Upper lobe of left lung (tissue), 6 donors: Measurements from ENCODE around the gene POU2F3. TPM values are rescaled to one million over a fixed set of nuclear protein-coding genes. Genes with fewer than 3 reads are reported as not detected.
A peak's percentile ranks its signal among the peaks of the same experiment; 100 is the strongest.

Experiments
- ATAC-seq, 2 donors: fragments of 200-7000 bp; cut with Tn5 transposase; one replicate each; pipeline ENCODE4 v1.9.1; 2022; ENCODE audit warnings: mild to moderate bottlenecking in 2 of 2, moderate library complexity in 2 of 2; ENCODE audit not compliant: low FRiP score in 2 of 2
- DNase-seq, 2 donors: peaks; one replicate each; pipeline ENCODE4 v3.0.0-alpha.2; 2019 to 2020
- H3K27ac ChIP-seq, 4 donors: fragments of 200-600 bp; sonication (generic); one replicate each; pipeline ENCODE4 v1.5.1; 2016 to 2019
- H3K27me3 ChIP-seq, 4 donors: fragments of 200-600 bp; sonication (generic); one replicate each; pipeline ENCODE4 v1.5.1; 2017 to 2019
- H3K36me3 ChIP-seq, 4 donors: fragments of 200-600 bp; sonication (generic); one replicate each; pipeline ENCODE4 v1.5.1; 2016 to 2019
- H3K4me1 ChIP-seq, 4 donors: fragments of 200-600 bp; sonication (generic); one replicate each; pipeline ENCODE4 v1.5.1; 2018 to 2019
- H3K4me3 ChIP-seq, 4 donors: fragments of 200-600 bp; sonication (generic); one replicate each; pipeline ENCODE4 v1.5.1; 2017 to 2019; ENCODE audit warnings: mild to moderate bottlenecking in 2 of 4, moderate library complexity in 1 of 4
- H3K9me3 ChIP-seq, 4 donors: fragments of 200-600 bp; sonication (generic); one replicate each; pipeline ENCODE4 v1.5.1; 2018 to 2019
- EP300 ChIP-seq, 4 donors: sonication (generic); formaldehyde crosslinking; IDR thresholded peaks; one replicate each; pipeline ENCODE4 v1.5.1; 2017; ENCODE audit warnings: antibody characterized with exemption in 4 of 4, control low read depth in 2 of 4
- POLR2A ChIP-seq, 4 donors: fragments of 450-650 bp; IDR thresholded peaks; one replicate each; pipeline ENCODE4 v1.5.1; 2016 to 2017; ENCODE audit warnings: antibody characterized with exemption in 4 of 4, mild to moderate bottlenecking in 2 of 4
- POLR2AphosphoS5 ChIP-seq, 2 donors: sonication (generic); formaldehyde crosslinking; IDR thresholded peaks; one replicate each; pipeline ENCODE4 v1.5.1; 2017; ENCODE audit warnings: antibody characterized with exemption in 2 of 2
- WGBS, 2 donors: methylation state at CpG; one replicate each; pipeline ENCODE4 v1.1.5; 2017 to 2018; 5-methylcytosine and 5-hydroxymethylcytosine counted together
- total RNA-seq, 6 donors: library from RNA; depleted of rRNA in 4 of 6; stranded (reverse); fragments of >200 nt in 4 of 6; gene quantifications; one replicate each; pipeline versions ENCODE4 v1.1.0 to v1.2.1, GENCODE V29; 2016 to 2021
- TF ChIP-seq, protein P1 (sequence below), 6 experiments: fragments of 450-650 bp in 4 of 6; fragments of 200-600 bp in 2 of 6; sonication (generic) in 2 of 6; IDR thresholded peaks; one replicate each; pipeline ENCODE4 v1.5.1; 2016 to 2019; ENCODE audit warnings: antibody characterized with exemption in 6 of 6
- donor health status: DM: no; HTN: no; CAD: no; lungs with moderate emphysema.
- donor health status: DM: no; HTN: yes; CAD: no; lungs with severe emphysema.

The POU2F3 gene
- total RNA-seq, 6 donors from 2014 or later: 1.7 to 21.0 (median 3.5) TPM

DNA sequence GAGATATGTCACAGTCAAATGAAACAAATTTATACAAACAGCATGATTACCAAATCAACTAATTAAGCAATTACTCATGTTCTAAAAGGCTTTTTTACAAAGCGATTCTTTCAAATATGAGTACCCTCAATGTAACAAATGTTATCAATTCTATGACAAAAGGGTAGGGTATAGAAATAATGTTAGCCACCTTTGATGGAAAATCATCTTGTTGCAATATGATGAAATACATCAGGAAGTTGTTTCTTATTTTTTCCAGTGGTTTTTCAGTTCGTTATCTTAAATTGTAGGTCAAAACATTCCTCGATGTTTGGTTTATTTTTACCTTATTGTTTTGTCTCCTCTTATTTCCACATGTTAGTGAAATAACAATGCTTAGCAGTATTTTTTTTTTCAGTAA is 102.7 kb downstream of the POU2F3 start:
- ATAC-seq (no peak), DNase-seq (no peak)
- Histone ChIP-seq H3K27ac (no peak overlapping the region), H3K4me1 (peaks cover 58 to 66% (median 63%) of the 10 kb centered on the region in 4 donors), H3K27me3 (no peaks in the 10 kb centered on the region), H3K9me3 (no peaks in the 10 kb centered on the region), H3K36me3 (no peaks in the 10 kb centered on the region), H3K4me3 (no peak overlapping the region)
- 66 to 68% methylated on average over 3 of the region's 3 CpGs for WGBS, 2 donors
- TF ChIP-seq EP300 (IDR thresholded peaks at IDR 0.05) (no peak), POLR2AphosphoS5 (IDR thresholded peaks at IDR 0.05) (no peak), POLR2A (IDR thresholded peaks at IDR 0.05) (no peak)
- TF ChIP-seq, protein P1, sequence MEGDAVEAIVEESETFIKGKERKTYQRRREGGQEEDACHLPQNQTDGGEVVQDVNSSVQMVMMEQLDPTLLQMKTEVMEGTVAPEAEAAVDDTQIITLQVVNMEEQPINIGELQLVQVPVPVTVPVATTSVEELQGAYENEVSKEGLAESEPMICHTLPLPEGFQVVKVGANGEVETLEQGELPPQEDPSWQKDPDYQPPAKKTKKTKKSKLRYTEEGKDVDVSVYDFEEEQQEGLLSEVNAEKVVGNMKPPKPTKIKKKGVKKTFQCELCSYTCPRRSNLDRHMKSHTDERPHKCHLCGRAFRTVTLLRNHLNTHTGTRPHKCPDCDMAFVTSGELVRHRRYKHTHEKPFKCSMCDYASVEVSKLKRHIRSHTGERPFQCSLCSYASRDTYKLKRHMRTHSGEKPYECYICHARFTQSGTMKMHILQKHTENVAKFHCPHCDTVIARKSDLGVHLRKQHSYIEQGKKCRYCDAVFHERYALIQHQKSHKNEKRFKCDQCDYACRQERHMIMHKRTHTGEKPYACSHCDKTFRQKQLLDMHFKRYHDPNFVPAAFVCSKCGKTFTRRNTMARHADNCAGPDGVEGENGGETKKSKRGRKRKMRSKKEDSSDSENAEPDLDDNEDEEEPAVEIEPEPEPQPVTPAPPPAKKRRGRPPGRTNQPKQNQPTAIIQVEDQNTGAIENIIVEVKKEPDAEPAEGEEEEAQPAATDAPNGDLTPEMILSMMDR (IDR thresholded peaks at IDR 0.05): no peak

GRCh38 chr11:120343429-120343828 is 103.5 kb downstream of the POU2F3 start:
- Histone ChIP-seq H3K9me3 (no peaks in the 10 kb centered on the region), H3K27me3 (no peaks in the 10 kb centered on the region), H3K36me3 (no peaks in the 10 kb centered on the region), H3K4me1 (peaks cover 61 to 68% (median 65%) of the 10 kb centered on the region in 4 donors), H3K4me3 (no peak overlapping the region), H3K27ac (no peak overlapping the region)
- peak in 1 of 2 donors; percentile 63 for ATAC-seq
- DNase-seq: no peak
- WGBS, 2 donors: 73 to 78% methylated on average over 2 of the region's 2 CpGs
- TF ChIP-seq POLR2A (IDR thresholded peaks at IDR 0.05): no peak
- TF ChIP-seq, protein P1 (IDR thresholded peaks at IDR 0.05): no peak
- TF ChIP-seq EP300 (IDR thresholded peaks at IDR 0.05): no peak
- no peak for TF ChIP-seq POLR2AphosphoS5 (IDR thresholded peaks at IDR 0.05)

DNA sequence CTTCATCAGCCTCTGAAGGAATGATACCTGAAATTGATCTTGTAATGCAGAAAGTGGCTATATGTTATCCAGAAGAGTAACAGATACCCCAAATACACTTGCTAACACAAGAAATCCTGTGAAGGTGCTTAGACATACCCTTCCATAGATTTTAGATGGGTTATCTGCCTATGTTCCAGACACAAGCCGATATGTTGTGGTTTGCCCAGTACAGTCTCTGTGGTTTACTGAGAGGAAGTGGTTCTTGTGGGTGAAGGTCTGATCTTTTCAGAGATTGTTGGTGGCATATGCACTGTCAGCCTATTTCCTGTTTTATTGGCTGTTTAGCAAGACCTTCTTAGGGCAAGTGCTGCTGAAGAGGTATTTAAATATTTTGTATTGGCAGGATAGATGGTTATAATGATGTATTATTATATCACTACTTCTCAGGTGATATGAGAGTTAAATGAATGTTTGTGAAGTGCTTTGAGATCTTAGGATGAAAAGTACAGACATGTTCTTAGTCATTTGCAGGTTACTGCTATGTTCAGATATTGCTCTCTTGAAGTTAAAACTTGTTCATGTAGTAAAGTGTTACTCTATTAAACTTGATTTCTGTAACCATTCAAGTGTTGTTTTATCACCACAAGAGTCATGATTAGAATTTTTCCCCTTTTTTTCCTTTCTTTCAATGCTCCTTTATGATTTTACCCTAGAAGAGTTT is 104.5 kb downstream of the POU2F3 start:
- 7 to 27% methylated on average over 1 of the region's 1 CpG for WGBS, 2 donors
- Histone ChIP-seq H3K27me3 (no peaks in the 10 kb centered on the region), H3K9me3 (no peaks in the 10 kb centered on the region), H3K4me3 (no peak overlapping the region), H3K4me1 (peaks cover 64 to 79% (median 69%) of the 10 kb centered on the region in 4 donors), H3K36me3 (no peaks in the 10 kb centered on the region), H3K27ac (peak overlapping the region in 2 of 4 donors; percentile 30 to 45)
- no peak for TF ChIP-seq POLR2A (IDR thresholded peaks at IDR 0.05)
- TF ChIP-seq EP300 (IDR thresholded peaks at IDR 0.05): no peak
- TF ChIP-seq, protein P1 (IDR thresholded peaks at IDR 0.05): no peak
- DNase-seq (no peak), ATAC-seq (peak in 1 of 2 donors; percentile 77)

- no peaks in the 10 kb centered on the region for H3K36me3 ChIP-seq
- TF ChIP-seq EP300 (IDR thresholded peaks at IDR 0.05): no peak
- TF ChIP-seq, protein P1 (IDR thresholded peaks at IDR 0.05): no peak
- no peak for TF ChIP-seq POLR2A (IDR thresholded peaks at IDR 0.05)
- no peak for TF ChIP-seq POLR2AphosphoS5 (IDR thresholded peaks at IDR 0.05)
- WGBS, 2 donors: 37 to 45% methylated on average over 1 of the region's 1 CpG
- H3K4me1 ChIP-seq: peaks cover 55 to 78% (median 66%) of the 10 kb centered on the region in 4 donors
- H3K27ac ChIP-seq: peak overlapping the region in 2 of 4 donors; percentile 32 to 40
- ATAC-seq (no peak), DNase-seq (no peak)
- no peaks in the 10 kb centered on the region for H3K27me3 ChIP-seq
- H3K9me3 ChIP-seq: no peaks in the 10 kb centered on the region
- H3K4me3 ChIP-seq: no peak overlapping the region
These were observed 106.3 kb downstream of the POU2F3 start for GRCh38 chr11:120346233-120346632.

DNA sequence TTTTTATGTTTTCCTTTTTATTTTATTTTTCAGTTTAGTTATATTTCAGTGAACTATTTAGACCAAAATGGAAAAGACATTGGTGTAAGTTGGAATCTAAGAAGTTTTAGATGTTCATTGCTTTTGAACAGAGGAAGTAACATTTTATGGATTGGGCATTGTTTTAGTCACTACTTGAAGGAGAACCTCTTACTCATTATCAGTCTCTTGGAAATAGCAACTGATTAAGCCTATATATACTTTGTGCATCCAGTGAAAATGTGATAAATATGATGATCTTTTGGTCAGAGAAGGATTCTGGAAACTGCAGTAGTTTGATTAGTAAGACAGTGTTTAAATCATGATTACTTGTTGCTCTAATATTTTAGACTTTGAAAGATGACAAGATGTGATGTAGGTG is 110.7 kb downstream of the POU2F3 start:
- Histone ChIP-seq H3K4me3 (no peak overlapping the region), H3K9me3 (no peaks in the 10 kb centered on the region), H3K4me1 (peaks cover 33 to 67% (median 45%) of the 10 kb centered on the region in 4 donors), H3K36me3 (no peaks in the 10 kb centered on the region), H3K27me3 (no peaks in the 10 kb centered on the region), H3K27ac (no peak overlapping the region)
- no peak for ATAC-seq
- no peak for TF ChIP-seq POLR2AphosphoS5 (IDR thresholded peaks at IDR 0.05)
- DNase-seq: no peak
